Measurements from ENCODE around the gene ARL6IP5. TPM values are rescaled to one million over a fixed set of nuclear protein-coding genes. Genes with fewer than 3 reads are reported as not detected.

Gene ARL6IP5
- total and polyA plus RNA-seq, 2 of the 13 experiments (the other 11 are each of a cell fraction or from before 2014, with no cell fraction given) = 23.7 to 29.6 TPM

DNA sequence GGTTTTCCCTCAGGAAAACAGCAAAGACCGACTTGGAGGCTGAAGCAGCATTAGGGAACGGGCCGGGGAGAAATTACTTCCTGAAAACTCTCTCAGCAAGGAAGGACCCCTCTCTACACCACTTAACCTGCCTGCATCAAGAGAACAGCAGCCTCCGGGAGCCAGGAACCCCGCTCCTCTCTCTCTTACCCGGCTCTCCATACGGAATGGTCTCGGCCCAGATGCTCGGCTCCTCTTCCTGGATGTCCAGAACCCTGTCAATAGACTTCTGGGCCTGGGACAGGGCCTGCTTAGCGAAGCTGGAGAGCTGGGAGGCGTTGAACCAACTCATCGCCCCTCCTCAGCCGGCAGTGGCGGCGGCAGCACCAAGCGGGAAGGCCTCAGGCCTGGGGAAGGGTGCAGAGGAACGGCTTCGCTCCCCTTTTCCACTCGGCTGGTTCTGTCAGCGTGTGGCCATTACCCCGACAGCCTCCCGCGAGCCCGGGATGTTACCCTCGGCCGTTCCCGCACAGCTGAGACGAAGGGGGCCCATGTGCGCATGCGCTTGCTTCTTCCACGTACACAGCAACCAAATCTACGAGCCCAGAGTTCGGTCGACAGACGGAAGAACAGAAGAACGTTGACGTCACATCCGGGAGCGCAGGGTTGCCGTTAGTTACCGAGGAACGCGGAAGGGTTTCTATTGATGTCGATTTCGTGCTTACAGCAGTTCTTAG is 32.8 kb upstream of the ARL6IP5 start, which contains the start of gene TMF1 (continued):
- TF ChIP-seq KDM2A (CRISPR knock-in tag; IDR thresholded peaks at IDR 0.05; ENCODE audit: borderline replicate concordance, low read depth) (peak; percentile 98), JUN (CRISPR knock-in tag; IDR thresholded peaks at IDR 0.05) (0 out of 2 replicates have a peak, but pooled peaks have one; percentile 25), TMF1 (CRISPR knock-in tag; IDR thresholded peaks at IDR 0.05; ENCODE audit: low read depth) (peak; percentile 82; the same call in 1 of the 2 replicates), POGZ (CRISPR knock-in tag; IDR thresholded peaks at IDR 0.05) (0 out of 2 replicates have a peak, but pooled peaks have one; percentile 49), WIZ (CRISPR knock-in tag; IDR thresholded peaks at IDR 0.05) (no peak), STAT5B (CRISPR knock-in tag; IDR thresholded peaks at IDR 0.05) (no peak), TRIM24 (CRISPR knock-in tag; IDR thresholded peaks at IDR 0.05) (no peak), RARG (CRISPR knock-in tag; IDR thresholded peaks at IDR 0.05; ENCODE audit: low read depth) (no peak; the same call in 1 of the 2 replicates), ZNF292 (CRISPR knock-in tag; IDR thresholded peaks at IDR 0.05; ENCODE audit: borderline replicate concordance, low read depth) (peak; percentile 55; the same call in 1 of the 2 replicates), ATRX (CRISPR knock-in tag; IDR thresholded peaks at IDR 0.05; ENCODE audit: borderline replicate concordance) (no peak), ZNF335 (CRISPR knock-in tag; IDR thresholded peaks at IDR 0.05) (0 out of 2 replicates have a peak, but pooled peaks have one; percentile 51), ZNF446 (CRISPR knock-in tag; IDR thresholded peaks at IDR 0.05) (no peak), DNMT3B (CRISPR knock-in tag; conservative IDR thresholded peaks at IDR 0.05) (no peak), MYNN (CRISPR knock-in tag; IDR thresholded peaks at IDR 0.05; ENCODE audit: low read depth) (no peak; the same call in 1 of the 2 replicates), ZNF224 (CRISPR knock-in tag; IDR thresholded peaks at IDR 0.05) (0 out of 2 replicates have a peak, but pooled peaks have one; percentile 58), EED (CRISPR knock-in tag; IDR thresholded peaks at IDR 0.05) (peak; percentile 90)
- TF ChIP-seq, protein P1, sequence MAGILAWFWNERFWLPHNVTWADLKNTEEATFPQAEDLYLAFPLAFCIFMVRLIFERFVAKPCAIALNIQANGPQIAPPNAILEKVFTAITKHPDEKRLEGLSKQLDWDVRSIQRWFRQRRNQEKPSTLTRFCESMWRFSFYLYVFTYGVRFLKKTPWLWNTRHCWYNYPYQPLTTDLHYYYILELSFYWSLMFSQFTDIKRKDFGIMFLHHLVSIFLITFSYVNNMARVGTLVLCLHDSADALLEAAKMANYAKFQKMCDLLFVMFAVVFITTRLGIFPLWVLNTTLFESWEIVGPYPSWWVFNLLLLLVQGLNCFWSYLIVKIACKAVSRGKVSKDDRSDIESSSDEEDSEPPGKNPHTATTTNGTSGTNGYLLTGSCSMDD (CRISPR knock-in tag; IDR thresholded peaks at IDR 0.05) = no peak
- TF ChIP-seq, protein P2, sequence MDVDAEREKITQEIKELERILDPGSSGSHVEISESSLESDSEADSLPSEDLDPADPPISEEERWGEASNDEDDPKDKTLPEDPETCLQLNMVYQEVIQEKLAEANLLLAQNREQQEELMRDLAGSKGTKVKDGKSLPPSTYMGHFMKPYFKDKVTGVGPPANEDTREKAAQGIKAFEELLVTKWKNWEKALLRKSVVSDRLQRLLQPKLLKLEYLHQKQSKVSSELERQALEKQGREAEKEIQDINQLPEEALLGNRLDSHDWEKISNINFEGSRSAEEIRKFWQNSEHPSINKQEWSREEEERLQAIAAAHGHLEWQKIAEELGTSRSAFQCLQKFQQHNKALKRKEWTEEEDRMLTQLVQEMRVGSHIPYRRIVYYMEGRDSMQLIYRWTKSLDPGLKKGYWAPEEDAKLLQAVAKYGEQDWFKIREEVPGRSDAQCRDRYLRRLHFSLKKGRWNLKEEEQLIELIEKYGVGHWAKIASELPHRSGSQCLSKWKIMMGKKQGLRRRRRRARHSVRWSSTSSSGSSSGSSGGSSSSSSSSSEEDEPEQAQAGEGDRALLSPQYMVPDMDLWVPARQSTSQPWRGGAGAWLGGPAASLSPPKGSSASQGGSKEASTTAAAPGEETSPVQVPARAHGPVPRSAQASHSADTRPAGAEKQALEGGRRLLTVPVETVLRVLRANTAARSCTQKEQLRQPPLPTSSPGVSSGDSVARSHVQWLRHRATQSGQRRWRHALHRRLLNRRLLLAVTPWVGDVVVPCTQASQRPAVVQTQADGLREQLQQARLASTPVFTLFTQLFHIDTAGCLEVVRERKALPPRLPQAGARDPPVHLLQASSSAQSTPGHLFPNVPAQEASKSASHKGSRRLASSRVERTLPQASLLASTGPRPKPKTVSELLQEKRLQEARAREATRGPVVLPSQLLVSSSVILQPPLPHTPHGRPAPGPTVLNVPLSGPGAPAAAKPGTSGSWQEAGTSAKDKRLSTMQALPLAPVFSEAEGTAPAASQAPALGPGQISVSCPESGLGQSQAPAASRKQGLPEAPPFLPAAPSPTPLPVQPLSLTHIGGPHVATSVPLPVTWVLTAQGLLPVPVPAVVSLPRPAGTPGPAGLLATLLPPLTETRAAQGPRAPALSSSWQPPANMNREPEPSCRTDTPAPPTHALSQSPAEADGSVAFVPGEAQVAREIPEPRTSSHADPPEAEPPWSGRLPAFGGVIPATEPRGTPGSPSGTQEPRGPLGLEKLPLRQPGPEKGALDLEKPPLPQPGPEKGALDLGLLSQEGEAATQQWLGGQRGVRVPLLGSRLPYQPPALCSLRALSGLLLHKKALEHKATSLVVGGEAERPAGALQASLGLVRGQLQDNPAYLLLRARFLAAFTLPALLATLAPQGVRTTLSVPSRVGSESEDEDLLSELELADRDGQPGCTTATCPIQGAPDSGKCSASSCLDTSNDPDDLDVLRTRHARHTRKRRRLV (CRISPR knock-in tag; IDR thresholded peaks at IDR 0.05) = 0 out of 2 replicates have a peak, but pooled peaks have one; percentile 9
- TF ChIP-seq, protein P3, sequence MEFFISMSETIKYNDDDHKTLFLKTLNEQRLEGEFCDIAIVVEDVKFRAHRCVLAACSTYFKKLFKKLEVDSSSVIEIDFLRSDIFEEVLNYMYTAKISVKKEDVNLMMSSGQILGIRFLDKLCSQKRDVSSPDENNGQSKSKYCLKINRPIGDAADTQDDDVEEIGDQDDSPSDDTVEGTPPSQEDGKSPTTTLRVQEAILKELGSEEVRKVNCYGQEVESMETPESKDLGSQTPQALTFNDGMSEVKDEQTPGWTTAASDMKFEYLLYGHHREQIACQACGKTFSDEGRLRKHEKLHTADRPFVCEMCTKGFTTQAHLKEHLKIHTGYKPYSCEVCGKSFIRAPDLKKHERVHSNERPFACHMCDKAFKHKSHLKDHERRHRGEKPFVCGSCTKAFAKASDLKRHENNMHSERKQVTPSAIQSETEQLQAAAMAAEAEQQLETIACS (CRISPR knock-in tag; IDR thresholded peaks at IDR 0.05) = no peak
- TF ChIP-seq, protein P4, sequence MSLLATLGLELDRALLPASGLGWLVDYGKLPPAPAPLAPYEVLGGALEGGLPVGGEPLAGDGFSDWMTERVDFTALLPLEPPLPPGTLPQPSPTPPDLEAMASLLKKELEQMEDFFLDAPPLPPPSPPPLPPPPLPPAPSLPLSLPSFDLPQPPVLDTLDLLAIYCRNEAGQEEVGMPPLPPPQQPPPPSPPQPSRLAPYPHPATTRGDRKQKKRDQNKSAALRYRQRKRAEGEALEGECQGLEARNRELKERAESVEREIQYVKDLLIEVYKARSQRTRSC (CRISPR knock-in tag; IDR thresholded peaks at IDR 0.05; ENCODE audit: low read depth) = no peak

Measured in HepG2 (cell line).